ENCODE data around the gene SIRPG.
"Not testable (repeated sequence)": the region's sequence is repeated elsewhere in the genome, so short reads cannot be mapped to it uniquely, and the experiment has no call there.

SIRPG gene

GRCh38 chr20:1616858-1617434, 40.6 kb downstream of the SIRPG start:
- H3K4me3 ChIP-seq (ENCODE audit: low read depth, low read length) = no peak overlapping the region
- TF ChIP-seq CTCF (IDR thresholded peaks at IDR 0.05; ENCODE audit: low read depth, low read length, missing control alignments) = no peak
- no peak for DNase-seq (ENCODE audit: low read depth)

GRCh38 chr20:1610404-1610803, 47.2 kb downstream of the SIRPG start:
- DNase-seq (ENCODE audit: low read depth); H3K4me3 ChIP-seq (ENCODE audit: low read depth, low read length): not testable (repeated sequence)

DNA sequence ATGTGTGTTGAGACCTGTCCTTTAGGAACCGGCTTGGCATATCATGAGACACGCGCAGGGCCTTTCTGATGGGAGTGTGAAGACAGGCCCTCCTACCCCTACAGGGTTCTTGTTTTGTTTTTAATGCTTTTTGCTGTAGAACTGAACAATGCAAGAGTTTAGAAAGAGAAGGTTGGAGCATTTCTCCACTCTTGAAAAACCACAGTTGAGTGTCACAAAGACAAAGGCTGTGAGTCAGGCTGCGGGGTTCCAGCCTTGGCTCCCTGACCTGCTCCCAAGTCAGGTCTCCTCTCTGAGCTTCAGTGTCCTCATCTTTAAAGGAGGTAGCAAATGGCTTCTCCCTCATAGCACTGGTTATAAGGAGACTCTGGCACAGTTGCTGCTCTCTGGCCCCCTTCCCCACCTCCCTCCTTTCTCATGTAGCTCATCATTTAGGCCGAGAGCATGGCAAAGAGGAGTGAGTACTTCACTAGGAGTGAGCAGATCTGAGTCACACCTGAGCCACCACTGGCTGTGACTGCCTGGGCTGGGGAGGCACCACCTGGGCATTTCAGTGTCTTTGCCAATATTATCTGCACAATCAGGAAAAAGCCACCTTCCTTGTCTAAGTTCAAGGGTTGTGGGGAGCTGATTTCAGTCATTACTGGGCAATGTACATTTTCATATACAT, 48.8 kb downstream of the SIRPG start:
- H3K4me3 ChIP-seq (ENCODE audit: low read depth, low read length); DNase-seq (ENCODE audit: low read depth): not testable (repeated sequence)

- TF ChIP-seq CTCF (IDR thresholded peaks at IDR 0.05; ENCODE audit: low read depth, low read length, missing control alignments) = no peak
- H3K4me3 ChIP-seq (ENCODE audit: low read depth, low read length) = no peak overlapping the region
- DNase-seq (ENCODE audit: low read depth) = no peak
Measured at GRCh38 chr20:1600736-1601135, 56.8 kb downstream of the SIRPG start.

DNA sequence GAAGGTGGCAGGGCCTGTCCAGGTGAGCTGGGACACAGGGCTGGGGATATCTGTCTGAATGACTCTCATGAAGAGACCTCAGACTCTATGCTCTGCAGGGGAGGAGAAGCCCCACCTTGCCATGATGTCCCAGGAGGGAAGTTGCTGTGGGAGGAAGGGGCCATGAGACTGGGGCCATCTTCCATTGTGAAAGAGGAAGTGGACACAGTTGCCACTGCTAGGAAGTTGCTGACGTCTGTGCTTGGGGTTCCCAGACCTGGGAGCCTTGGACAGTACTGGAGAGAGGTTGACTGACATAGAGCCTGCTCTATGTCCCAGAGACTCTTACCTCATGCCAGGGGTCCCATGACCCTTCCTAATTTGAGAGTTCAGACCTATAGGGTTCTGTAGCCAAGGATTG, 62.2 kb downstream of the SIRPG start:
- H3K4me3 ChIP-seq (ENCODE audit: low read depth, low read length) = no peak overlapping the region
- TF ChIP-seq CTCF (IDR thresholded peaks at IDR 0.05; ENCODE audit: low read depth, low read length, missing control alignments) = no peak
- DNase-seq (ENCODE audit: low read depth) = no peak

GRCh38 chr20:1588533-1589460, 68.8 kb downstream of the SIRPG start:
- H3K4me3 ChIP-seq (ENCODE audit: low read depth, low read length) = no peak overlapping the region
- TF ChIP-seq CTCF (IDR thresholded peaks at IDR 0.05; ENCODE audit: low read depth, low read length, missing control alignments) = no peak
- DNase-seq (ENCODE audit: low read depth) = no peak

DNA sequence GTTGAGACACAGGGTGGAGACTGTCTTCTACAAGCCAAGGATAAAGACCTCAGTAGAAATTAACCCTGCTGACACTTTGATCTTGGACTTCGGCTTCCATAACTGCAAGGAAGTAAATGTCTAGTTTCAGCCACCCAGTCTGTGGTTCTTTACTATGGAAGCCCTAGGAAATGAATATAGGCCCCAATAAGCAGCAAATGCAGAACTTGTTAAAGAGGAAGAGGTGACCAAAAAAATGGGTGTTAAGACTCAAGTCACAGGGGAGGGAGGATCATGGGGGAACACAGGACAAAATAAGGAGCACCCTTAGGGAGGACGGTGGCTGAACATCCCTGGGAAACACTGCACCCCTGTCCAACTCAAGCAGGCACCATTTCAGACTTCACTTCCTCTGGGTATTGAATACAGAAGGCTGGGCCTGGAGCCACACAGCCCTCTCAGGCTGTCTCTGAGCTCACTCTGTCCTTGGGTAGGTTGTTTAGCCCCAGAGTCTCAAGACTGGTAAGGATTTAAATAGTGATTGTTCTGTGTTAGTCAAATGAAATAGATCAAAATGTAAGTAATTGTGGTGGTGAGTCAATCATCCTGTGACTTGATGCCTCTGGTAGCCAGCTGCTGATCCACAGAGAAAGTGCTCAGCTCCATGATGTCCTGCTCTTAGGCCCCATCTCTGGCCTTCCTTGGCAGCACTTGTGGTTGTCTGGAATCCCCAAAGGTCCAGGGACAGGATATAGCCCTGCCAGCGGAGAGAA, 69.6 kb downstream of the SIRPG start:
- no peak for TF ChIP-seq CTCF (IDR thresholded peaks at IDR 0.05; ENCODE audit: low read depth, low read length, missing control alignments)
- H3K4me3 ChIP-seq (ENCODE audit: low read depth, low read length) = no peak overlapping the region

More for the DNA sequence above, 69.6 kb downstream of the SIRPG start:
- DNase-seq (ENCODE audit: low read depth) = no peak
